ENCODE measurements around the gene GALNT10.

The GALNT10 gene

DNA sequence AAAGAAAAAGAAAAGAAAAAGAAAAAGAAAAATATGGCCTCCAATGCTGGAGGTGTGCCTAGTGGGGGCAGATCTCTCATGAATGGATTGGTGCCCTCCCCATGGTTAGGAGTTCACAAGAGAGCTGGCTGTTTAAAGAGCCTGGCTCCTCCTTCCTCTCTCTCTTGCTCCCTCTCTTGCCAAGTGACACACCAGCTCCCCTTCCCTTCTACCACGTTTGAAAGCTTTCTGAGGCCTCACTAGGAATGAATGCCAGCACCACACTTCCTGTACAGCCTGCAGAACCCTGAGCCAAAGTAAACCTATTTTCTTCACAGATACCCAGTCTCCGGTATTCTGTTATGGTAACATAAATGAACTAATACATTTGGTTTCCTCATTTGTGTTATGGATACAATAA is 14.4 kb upstream of the GALNT10 start:
- no peak overlapping the region for H3K9ac ChIP-seq
- H3K4me3 ChIP-seq, result no peak overlapping the region
- H3K4me1 ChIP-seq, result no peaks in the 10 kb centered on the region
- no peak overlapping the region for H3K27ac ChIP-seq
- no peaks in the 10 kb centered on the region for H3K9me3 ChIP-seq (replicated peaks in 1 of 11)
- H3K27me3 ChIP-seq, result no peaks in the 10 kb centered on the region
- TF ChIP-seq Cebpa-rat (IDR thresholded peaks at IDR 0.05), result no peak
- no peaks in the 10 kb centered on the region; a peak in 1 of 22 replicates for H4K20me1 ChIP-seq
- no peaks in the 10 kb centered on the region for H3K36me3 ChIP-seq
- no peak overlapping the region for H3K4me2 ChIP-seq

GRCh38 chr5:154178661-154179060 is 11.9 kb upstream of the GALNT10 start:
- Histone ChIP-seq H3K9me3 (replicated peaks in 1 of 11) (no peaks in the 10 kb centered on the region), H4K20me1 (no peaks in the 10 kb centered on the region), H3K4me1 (peaks cover 0 to 5% (median 0%) of the 10 kb centered on the region in 10 experiments; a peak in 2 of 20 replicates), H3K36me3 (no peaks in the 10 kb centered on the region), H3K27ac (no peak overlapping the region), H3K9ac (no peak overlapping the region), H3K27me3 (no peaks in the 10 kb centered on the region), H3K4me3 (no peak overlapping the region), H3K4me2 (no peak overlapping the region)
- no peak for TF ChIP-seq Cebpa-rat (IDR thresholded peaks at IDR 0.05)

GRCh38 chr5:154179846-154180710 is 10.5 kb upstream of the GALNT10 start:
- Histone ChIP-seq H3K9me3 (replicated peaks in 1 of 11) (no peaks in the 10 kb centered on the region), H3K27me3 (no peaks in the 10 kb centered on the region), H3K9ac (no peak overlapping the region; a peak in 1 of 22 replicates), H4K20me1 (no peaks in the 10 kb centered on the region), H3K4me2 (no peak overlapping the region), H3K4me3 (no peak overlapping the region), H3K36me3 (no peaks in the 10 kb centered on the region), H3K4me1 (peaks cover 0 to 7% (median 0%) of the 10 kb centered on the region in 10 experiments; a peak in 2 of 20 replicates), H3K27ac (no peak overlapping the region)
- no peak for TF ChIP-seq Cebpa-rat (IDR thresholded peaks at IDR 0.05)

DNA sequence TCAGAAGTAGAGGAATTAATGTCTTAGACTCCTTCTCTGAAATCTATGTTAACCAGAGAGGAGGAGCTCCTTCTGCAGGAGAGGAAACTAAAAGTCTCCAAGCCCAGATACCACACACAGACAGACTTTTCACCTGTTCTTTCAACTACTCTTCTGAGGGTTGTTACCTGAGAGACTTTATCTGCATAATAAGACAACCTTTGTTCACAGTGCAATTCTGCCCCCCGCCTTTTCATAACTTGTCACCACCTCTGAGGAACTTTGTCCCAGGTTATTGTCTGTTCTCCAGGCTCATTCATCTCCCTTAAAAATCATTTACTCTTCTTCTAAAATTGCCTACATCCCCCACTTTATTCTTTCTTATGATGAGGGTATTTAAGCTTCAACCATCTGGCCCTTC is 9.4 kb upstream of the GALNT10 start:
- no peaks in the 10 kb centered on the region for H4K20me1 ChIP-seq
- no peak overlapping the region for H3K27ac ChIP-seq
- H3K9ac ChIP-seq, result no peak overlapping the region
- no peak overlapping the region for H3K4me3 ChIP-seq
- H3K4me2 ChIP-seq, result no peak overlapping the region
- H3K9me3 ChIP-seq (replicated peaks in 1 of 11), result no peaks in the 10 kb centered on the region
- no peaks in the 10 kb centered on the region for H3K36me3 ChIP-seq
- no peaks in the 10 kb centered on the region for H3K27me3 ChIP-seq
- no peak for TF ChIP-seq Cebpa-rat (IDR thresholded peaks at IDR 0.05)
- peaks cover 0 to 7% (median 0%) of the 10 kb centered on the region in 10 experiments; a peak in 2 of 20 replicates for H3K4me1 ChIP-seq

- Histone ChIP-seq H3K27me3 (peaks cover 10 to 16% (median 14%) of the 10 kb centered on the region in 11 experiments), H4K20me1 (peaks cover 0 to 41% (median 13%) of the 10 kb centered on the region in 11 experiments; a peak in 11 of 22 replicates), H3K9ac (peak overlapping the region in 10 of 11 experiments; percentile 91 to 99 (median 94); a peak in 18 of 22 replicates), H3K4me3 (peak overlapping the region; percentile 79 to 90 (median 87)), H3K27ac (no peak overlapping the region), H3K9me3 (replicated peaks in 1 of 11) (no peaks in the 10 kb centered on the region), H3K36me3 (peaks cover 0 to 6% (median 0%) of the 10 kb centered on the region in 11 experiments; a peak in 3 of 22 replicates), H3K4me1 (peaks cover 16 to 28% (median 22%) of the 10 kb centered on the region in 10 experiments), H3K4me2 (peak overlapping the region; percentile 71 to 97 (median 87))
- TF ChIP-seq Cebpa-rat (IDR thresholded peaks at IDR 0.05), result no peak
These were observed 1.2 kb upstream of the GALNT10 start for GRCh38 chr5:154189256-154189818.

DNA sequence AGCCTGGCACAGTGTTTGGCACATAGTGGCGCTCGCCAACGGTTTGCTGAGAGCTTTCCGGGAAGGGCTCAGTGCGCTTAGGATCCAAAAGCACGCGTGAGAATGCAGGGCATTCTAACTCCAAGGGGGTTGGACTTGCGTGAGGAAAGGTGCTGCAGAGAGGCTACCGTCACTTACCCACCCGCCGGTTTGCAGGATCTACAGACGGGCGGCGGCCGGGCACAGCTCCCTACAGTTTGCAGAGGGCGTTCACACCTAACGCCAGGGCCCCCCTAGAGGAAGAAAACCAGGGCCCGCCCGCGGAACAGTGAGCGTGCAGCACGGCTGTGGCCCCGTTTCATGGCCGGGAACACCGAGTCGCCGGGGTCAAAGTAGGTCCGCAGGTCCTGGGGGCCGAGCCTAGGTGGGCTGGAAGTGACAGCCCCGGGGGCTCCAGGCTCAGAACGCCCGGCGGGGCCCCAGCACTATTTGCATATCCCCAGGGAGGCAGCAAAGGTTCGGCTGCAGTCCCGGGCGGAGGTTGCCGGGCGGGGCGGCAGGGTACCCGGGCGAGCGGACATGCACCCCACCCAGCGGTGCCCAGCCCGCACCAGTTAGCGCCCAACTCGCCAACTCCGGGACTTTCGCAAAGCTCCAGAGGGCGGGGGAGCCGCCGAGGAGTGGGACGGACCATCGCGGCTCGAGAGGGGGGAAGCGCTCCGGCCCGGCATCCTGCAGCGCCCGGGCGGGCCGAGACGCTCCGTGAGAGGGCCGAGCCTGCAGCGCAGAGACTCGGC is 526 bp upstream of the GALNT10 start:
- H3K4me2 ChIP-seq, result peak overlapping the region; percentile 71 to 97 (median 87)
- TF ChIP-seq Cebpa-rat (IDR thresholded peaks at IDR 0.05), result no peak
- H4K20me1 ChIP-seq, result peaks cover 0 to 48% (median 13%) of the 10 kb centered on the region in 11 experiments; a peak in 11 of 22 replicates
- H3K4me1 ChIP-seq, result peaks cover 16 to 28% (median 22%) of the 10 kb centered on the region in 10 experiments
- no peaks in the 10 kb centered on the region for H3K9me3 ChIP-seq (replicated peaks in 1 of 11)
- H3K9ac ChIP-seq, result peak overlapping the region; percentile 89 to 99 (median 94)
- peaks cover 0 to 12% (median 0%) of the 10 kb centered on the region in 11 experiments; a peak in 3 of 22 replicates for H3K36me3 ChIP-seq
- peak overlapping the region; percentile 79 to 90 (median 87) for H3K4me3 ChIP-seq
- H3K27ac ChIP-seq, result peak overlapping the region; percentile 90 to 98 (median 94)
- H3K27me3 ChIP-seq, result peaks cover 10 to 16% (median 14%) of the 10 kb centered on the region in 11 experiments

- peak overlapping the region in 8 of 11 experiments; percentile 21 to 99 (median 95); a peak in 14 of 22 replicates for H3K9ac ChIP-seq
- no peaks in the 10 kb centered on the region for H3K9me3 ChIP-seq (replicated peaks in 1 of 11)
- peaks cover 0 to 18% (median 0%) of the 10 kb centered on the region in 11 experiments; a peak in 5 of 22 replicates for H3K36me3 ChIP-seq
- peak overlapping the region in 9 of 10 experiments; percentile 79 to 90 (median 87); a peak in 17 of 20 replicates for H3K4me3 ChIP-seq
- peaks cover 0 to 48% (median 13%) of the 10 kb centered on the region in 11 experiments; a peak in 11 of 22 replicates for H4K20me1 ChIP-seq
- no peak overlapping the region for H3K27ac ChIP-seq
- TF ChIP-seq Cebpa-rat (IDR thresholded peaks at IDR 0.05), result no peak
- peaks cover 10 to 16% (median 14%) of the 10 kb centered on the region in 11 experiments for H3K27me3 ChIP-seq
- H3K4me1 ChIP-seq, result peaks cover 16 to 32% (median 23%) of the 10 kb centered on the region in 10 experiments
- H3K4me2 ChIP-seq, result peak overlapping the region; percentile 80 to 97 (median 90)
These were observed 1.1 kb downstream of the GALNT10 start for GRCh38 chr5:154191467-154192261.

DNA sequence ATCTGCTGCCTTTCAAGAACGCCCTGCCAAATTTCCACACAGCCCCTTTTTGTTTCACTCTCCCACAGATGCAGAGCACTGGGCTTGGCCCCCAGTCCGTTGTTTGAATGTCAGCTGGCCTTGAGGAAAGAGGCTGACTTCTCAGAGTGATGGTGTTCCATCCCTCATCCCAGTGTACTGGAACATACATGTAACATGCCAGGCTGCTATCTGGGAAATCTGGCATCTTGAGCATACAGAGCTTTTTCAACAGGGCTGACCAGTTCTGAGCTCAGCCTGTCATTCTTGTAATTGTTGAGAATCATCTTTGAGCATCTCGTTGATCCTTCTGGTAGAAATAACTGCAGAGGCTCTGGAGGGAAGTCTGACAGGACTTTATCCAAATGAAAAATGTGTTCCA is 2.8 kb downstream of the GALNT10 start:
- no peak overlapping the region for H3K27ac ChIP-seq
- H3K4me3 ChIP-seq, result no peak overlapping the region
- H3K9ac ChIP-seq, result no peak overlapping the region
- TF ChIP-seq Cebpa-rat (IDR thresholded peaks at IDR 0.05), result no peak
- H3K4me2 ChIP-seq, result no peak overlapping the region
- H3K9me3 ChIP-seq (replicated peaks in 1 of 11), result no peaks in the 10 kb centered on the region
- peaks cover 10 to 16% (median 14%) of the 10 kb centered on the region in 11 experiments for H3K27me3 ChIP-seq
- peaks cover 0 to 18% (median 0%) of the 10 kb centered on the region in 11 experiments; a peak in 7 of 22 replicates for H3K36me3 ChIP-seq
- peaks cover 0 to 55% (median 17%) of the 10 kb centered on the region in 11 experiments; a peak in 15 of 22 replicates for H4K20me1 ChIP-seq
- peaks cover 21 to 48% (median 37%) of the 10 kb centered on the region in 10 experiments for H3K4me1 ChIP-seq
